Measurements from ENCODE around the gene PCP2.
A peak's percentile ranks its signal among the peaks of the same experiment; 100 is the strongest.

PCP2 gene

DNA sequence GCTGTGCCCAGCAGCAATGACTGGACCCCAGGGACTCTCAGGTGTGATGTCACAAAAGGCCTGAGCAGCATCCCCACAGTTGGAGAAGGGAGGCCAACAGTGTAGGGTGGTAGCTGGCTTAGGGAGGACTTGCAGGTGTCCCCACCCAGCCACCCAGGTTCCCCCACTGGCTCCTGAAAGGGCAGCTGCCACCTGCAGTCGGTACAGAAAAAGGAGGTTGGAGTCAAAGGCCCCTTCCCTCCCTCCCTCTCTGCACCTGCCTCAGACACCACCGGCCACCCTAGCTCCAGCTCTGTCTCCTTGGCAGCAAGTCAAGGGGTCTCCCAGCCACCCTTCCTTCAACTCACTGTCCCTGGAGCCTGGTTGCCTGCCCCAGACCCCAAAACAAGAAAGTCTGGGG is at the start of gene PCP2:
Gene PCP2 (minus strand): TSS at position 22 of the 400 bp plus-strand sequence. CDS start 262 bp downstream, outside the sequence.
- no peak for DNase-seq (ENCODE audit: low read depth)

DNA sequence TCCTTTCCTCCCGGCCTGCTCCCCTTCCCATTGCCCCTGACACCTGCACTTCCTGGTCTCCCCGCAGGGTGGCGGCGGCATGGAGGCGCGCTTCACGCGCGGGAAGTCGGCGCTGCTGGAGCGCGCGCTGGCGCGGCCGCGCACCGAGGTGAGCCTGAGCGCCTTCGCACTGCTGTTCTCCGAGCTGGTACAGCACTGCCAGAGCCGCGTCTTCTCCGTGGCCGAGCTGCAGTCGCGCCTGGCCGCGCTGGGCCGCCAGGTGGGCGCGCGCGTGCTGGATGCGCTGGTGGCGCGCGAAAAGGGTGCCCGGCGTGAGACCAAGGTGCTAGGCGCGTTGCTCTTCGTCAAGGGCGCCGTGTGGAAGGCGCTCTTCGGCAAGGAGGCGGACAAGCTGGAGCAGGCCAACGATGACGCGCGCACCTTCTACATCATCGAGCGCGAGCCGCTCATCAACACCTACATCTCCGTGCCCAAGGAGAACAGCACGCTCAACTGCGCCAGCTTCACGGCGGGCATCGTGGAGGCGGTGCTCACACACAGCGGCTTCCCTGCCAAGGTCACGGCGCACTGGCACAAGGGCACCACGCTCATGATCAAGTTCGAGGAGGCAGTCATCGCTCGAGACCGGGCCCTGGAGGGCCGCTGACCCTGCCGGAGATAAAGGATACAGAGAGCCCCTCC is 48.8 kb upstream of the PCP2 start:
- no peak for DNase-seq (ENCODE audit: low read depth)

GRCh38 chr19:7681340-7682174 is 48.0 kb upstream of the PCP2 start:
- DNase-seq (ENCODE audit: low read depth), result peak; percentile 81

DNA sequence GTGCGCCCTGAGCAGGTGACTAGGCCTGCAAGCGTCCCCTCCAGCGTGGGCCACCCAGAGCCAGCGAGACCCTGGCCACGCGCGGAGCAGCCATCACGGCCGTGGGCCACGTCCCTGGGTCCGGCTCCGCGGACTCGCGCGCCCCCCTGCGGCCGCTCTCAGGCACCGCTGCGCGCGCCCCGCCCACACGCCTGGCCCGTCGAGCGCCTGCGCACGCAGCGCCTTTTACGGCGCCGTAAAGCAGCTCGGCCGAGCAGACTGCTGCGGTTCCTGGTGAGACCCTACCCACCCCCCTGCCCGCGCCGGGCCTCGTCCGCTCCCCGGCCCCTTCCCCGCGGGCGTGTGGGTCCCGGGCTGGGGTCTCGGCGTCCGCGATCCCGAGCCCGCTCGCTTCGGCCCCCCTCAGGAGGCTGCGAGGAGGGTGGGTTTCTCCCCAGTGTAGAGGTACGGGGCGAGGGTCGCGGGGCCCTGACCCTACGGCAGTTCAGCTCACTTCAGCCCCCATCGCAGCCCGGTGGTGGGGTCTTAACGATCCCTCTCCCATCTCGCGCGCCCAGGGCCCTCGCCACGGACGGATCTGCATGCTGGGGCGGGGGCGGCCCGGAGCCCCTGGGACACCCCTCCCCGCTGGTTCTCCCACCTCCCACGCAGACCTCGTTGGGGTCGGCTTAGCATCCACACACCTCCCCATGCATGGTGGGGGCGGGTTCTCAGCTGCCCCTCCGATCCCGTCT is 47.3 kb upstream of the PCP2 start, which contains the start of gene TRAPPC5:
Gene TRAPPC5 (plus strand): TSS at position 228 of the 734 bp plus-strand sequence. CDS start 1,421 bp downstream, outside the sequence.
- peak; percentile 80 for DNase-seq (ENCODE audit: low read depth)

- no peak for DNase-seq (ENCODE audit: low read depth)
Measured at GRCh38 chr19:7679771-7680605, 46.5 kb upstream of the PCP2 start.

DNA sequence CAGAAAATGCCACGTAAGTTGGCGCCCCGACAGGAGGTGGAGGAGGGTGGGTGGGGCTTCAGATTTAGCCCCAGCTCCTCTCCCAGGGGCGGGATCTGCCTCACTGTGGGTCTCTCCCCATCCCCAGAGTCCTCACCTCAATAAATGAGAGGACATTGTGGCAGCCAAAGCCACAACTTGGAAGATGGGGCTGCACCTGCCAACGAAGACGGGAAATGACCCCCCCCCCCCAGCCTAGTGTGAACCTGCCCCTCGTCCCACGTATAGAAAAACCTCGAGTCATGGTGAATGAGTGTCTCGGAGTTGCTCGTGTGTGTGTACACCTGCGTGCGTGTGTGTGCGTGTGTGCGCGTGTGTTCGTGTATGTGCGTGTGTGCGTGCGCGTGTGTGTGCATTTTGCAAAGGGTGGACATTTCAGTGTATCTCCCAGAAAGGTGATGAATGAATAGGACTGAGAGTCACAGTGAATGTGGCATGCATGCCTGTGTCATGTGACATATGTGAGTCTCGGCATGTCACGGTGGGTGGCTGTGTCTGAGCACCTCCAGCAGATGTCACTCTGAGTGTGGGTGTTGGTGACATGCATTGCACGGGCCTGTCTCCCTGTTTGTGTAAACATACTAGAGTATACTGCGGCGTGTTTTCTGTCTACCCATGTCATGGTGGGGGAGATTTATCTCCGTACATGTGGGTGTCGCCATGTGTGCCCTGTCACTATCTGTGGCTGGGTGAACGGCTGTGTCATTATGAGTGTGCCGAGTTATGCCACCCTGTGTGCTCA is 45.6 kb upstream of the PCP2 start:
- DNase-seq (ENCODE audit: low read depth), result peak; percentile 8

DNA sequence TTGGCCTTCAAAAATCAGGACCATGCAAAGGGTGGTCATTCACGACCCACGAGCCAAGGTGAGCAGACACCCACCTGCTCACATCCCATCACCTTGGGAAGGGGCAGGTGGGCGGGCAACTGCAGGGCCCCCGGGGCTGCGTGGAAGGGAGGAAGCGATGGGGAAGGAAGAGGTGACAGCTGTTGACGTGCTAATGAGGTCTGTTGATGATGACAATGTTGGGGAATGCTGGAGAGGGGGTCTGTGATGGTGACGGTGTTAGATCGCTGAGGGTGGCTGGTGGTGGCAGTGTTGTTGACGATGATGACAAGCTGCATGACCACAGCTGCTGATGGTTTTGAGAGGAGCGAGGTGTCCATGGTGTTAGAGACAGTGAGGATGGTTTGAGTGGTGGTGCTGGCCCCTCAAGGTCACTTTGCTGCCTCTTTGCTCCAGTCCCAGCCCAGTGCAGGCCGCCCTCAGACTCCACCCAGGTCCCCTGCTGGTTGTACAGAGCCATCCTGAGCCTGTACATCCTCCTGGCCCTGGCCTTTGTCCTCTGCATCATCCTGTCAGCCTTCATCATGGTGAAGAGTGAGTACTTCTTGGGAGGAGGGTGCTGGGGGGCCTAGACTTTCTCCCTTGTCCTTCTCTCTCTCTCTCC is 44.3 kb upstream of the PCP2 start:
- no peak for DNase-seq (ENCODE audit: low read depth)

DNA sequence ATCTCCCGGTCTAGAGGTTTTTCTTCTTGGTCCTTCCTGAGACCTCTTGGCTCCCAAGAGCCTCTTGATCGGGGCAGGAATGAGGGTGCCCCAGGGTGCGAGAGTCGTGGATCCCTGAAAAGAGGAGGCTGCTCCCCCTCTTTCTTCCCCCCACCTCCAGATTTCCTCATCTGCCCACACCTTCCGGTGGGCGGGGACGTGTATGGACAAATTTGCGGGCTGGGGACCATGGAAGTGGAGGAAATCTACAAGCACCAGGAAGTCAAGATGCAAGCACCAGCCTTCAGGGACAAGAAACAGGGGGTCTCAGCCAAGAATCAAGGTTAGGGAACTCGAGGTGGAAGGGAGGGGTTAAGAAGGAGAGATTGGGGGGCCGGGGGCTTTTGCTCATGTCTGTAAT is 43.3 kb upstream of the PCP2 start, which contains the start of gene MCEMP1:
Gene MCEMP1 (plus strand): TSS at position 237 of the 400 bp plus-strand sequence. CDS start 31 bp downstream, at position 268.
- DNase-seq (ENCODE audit: low read depth), result no peak

DNA sequence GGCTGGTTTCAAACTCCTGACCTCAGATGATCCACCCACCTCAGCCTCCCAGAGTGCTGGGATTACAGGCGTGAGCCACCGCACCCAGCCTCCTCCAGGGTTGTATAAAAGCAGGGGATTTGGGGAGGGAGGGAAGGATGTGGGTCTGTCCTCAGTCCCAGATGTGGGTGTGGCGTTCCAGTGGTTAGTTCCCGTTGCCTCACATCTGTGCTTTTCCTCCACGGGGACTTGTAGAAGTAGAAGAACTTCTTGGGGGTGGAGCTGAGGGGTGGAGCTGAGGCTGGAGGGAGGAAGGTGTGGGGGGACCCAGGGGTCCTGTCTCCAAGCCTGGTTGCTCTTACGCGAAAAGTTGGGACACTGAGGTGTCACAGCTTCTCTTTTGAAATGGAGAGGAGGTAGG is 42.9 kb upstream of the PCP2 start:
- no peak for DNase-seq (ENCODE audit: low read depth)

- DNase-seq (ENCODE audit: low read depth), result peak; percentile 71
Measured at GRCh38 chr19:7674010-7675005, 40.8 kb upstream of the PCP2 start.

- DNase-seq (ENCODE audit: low read depth), result no peak
Measured at GRCh38 chr19:7672522-7672921, 39.0 kb upstream of the PCP2 start.

GRCh38 chr19:7670790-7671189 is 37.3 kb upstream of the PCP2 start:
- DNase-seq (ENCODE audit: low read depth), result no peak

GRCh38 chr19:7670150-7670783 is 36.7 kb upstream of the PCP2 start:
- DNase-seq (ENCODE audit: low read depth), result no peak

GRCh38 chr19:7669641-7670040 is 36.1 kb upstream of the PCP2 start:
- no peak for DNase-seq (ENCODE audit: low read depth)

GRCh38 chr19:7668842-7669241 is 35.3 kb upstream of the PCP2 start, which contains the start of gene RETN:
Gene RETN, plus strand, starts transcription at chr19:7669049. Its CDS starts 278 bp downstream, at chr19:7669327.
- DNase-seq (ENCODE audit: low read depth), result no peak

GRCh38 chr19:7665076-7665475 is 31.6 kb upstream of the PCP2 start:
- DNase-seq (ENCODE audit: low read depth), result peak; percentile 48

- peak; percentile 9 for DNase-seq (ENCODE audit: low read depth)
Measured at GRCh38 chr19:7663706-7664105, 30.2 kb upstream of the PCP2 start.

DNA sequence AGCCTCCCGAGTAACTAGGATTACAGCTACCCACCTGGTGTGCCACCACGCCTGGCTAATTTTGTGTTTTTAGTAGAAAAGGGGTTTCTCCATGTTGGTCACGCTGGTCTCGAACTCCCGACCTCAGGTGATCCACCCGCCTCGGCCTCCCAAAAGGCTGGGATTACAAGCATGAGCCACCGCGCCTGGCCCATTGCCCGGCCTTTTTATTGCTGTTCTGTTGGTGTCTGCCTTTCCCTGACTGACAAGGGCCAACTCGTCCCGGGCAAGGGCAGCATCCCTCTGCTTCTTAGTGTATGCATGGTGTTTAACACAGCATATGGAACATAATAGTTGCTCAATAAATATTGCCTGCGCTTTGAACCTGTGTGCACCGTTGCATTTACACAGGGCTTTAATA is 29.1 kb upstream of the PCP2 start:
- no peak for DNase-seq (ENCODE audit: low read depth)
